Natural killer cell (primary cell): ENCODE results near the gene H1-8. TPM values are rescaled to one million over a fixed set of nuclear protein-coding genes. Genes with fewer than 3 reads are reported as not detected.

Source experiments
- ATAC-seq, 3 donors: fragments of 150-1000 bp in 2 of 3; fragments of 200-7000 bp in 1 of 3; cut with Tn5 transposase; 1 replicate in 1 of 3; 2 replicates in 2 of 3; pipeline ENCODE4 v1.10.0; 2021; ENCODE audit warnings: mild to moderate bottlenecking in 2 of 3, moderate library complexity in 2 of 3
- DNase-seq, 2 donors: peaks; one replicate each; pipeline versions ENCODE4 v3.0.0 to v3.0.0-alpha.2; 2013 to 2021; ENCODE audit warnings: mixed read lengths in 1 of 2
- H3K27ac ChIP-seq: one replicate; pipeline ENCODE4 v1.5.1; 2013; ENCODE audit warnings: mild to moderate bottlenecking, low read length
- H3K27me3 ChIP-seq: one replicate; pipeline ENCODE4 v1.6.1; 2013; ENCODE audit warnings: low read length; ENCODE audit not compliant: control insufficient read depth, insufficient read depth
- H3K36me3 ChIP-seq: one replicate; pipeline ENCODE4 v1.6.1; 2013; ENCODE audit warnings: low read length; ENCODE audit not compliant: control insufficient read depth, insufficient read depth
- H3K4me1 ChIP-seq: one replicate; pipeline ENCODE4 v1.6.1; 2013; ENCODE audit warnings: low read length; ENCODE audit not compliant: control insufficient read depth, insufficient read depth
- H3K4me3 ChIP-seq: one replicate; pipeline ENCODE4 v1.5.1; 2013; ENCODE audit warnings: low read length
- H3K9me3 ChIP-seq: one replicate; pipeline ENCODE4 v1.6.1; 2013; ENCODE audit warnings: low read length; ENCODE audit not compliant: control insufficient read depth, insufficient read depth
- H3K27ac Mint-ChIP-seq, 2 donors: one replicate each; pipeline ENCODE4 v1.8.0; 2022; ENCODE audit warnings: mild to moderate bottlenecking in 2 of 2, mixed read lengths in 2 of 2, moderate library complexity in 1 of 2
- H3K27me3 Mint-ChIP-seq, 2 donors: one replicate each; pipeline ENCODE4 v1.8.0; 2022; ENCODE audit warnings: low read depth in 2 of 2, mixed read lengths in 2 of 2
- H3K36me3 Mint-ChIP-seq: one replicate; pipeline ENCODE4 v1.8.0; 2022; ENCODE audit warnings: mixed read lengths
- H3K4me1 Mint-ChIP-seq, 2 donors: one replicate each; pipeline ENCODE4 v1.8.0; 2022; ENCODE audit warnings: mixed read lengths in 2 of 2
- H3K4me3 Mint-ChIP-seq: one replicate; pipeline ENCODE4 v1.8.0; 2022; ENCODE audit warnings: mild to moderate bottlenecking, moderate library complexity, mixed read lengths
- H3K9me3 Mint-ChIP-seq, 2 donors: one replicate each; pipeline ENCODE4 v1.8.0; 2022; ENCODE audit warnings: mixed read lengths in 2 of 2
- CTCF ChIP-seq: fragments of 200-600 bp; IDR thresholded peaks from one replicate; pipeline ENCODE4 v1.8.0; 2022; ENCODE audit warnings: antibody characterized with exemption
- WGBS: methylation state at CpG from one replicate; pipeline ENCODE4 v1.1.7; 2013; ENCODE audit warnings: missing lambda C conversion rate; ENCODE audit not compliant: insufficient coverage; 5-methylcytosine and 5-hydroxymethylcytosine counted together
- intact Hi-C: fragments of 100-400 bp; cut with micrococcal nuclease; formaldehyde crosslinking; loops from one replicate; pipeline ENCODE4 v1.14.2; 2022
- total RNA-seq, 4 donors: library from RNA; stranded (reverse); fragments of 120-200 nt in 1 of 4; gene quantifications; one replicate each; pipeline versions ENCODE4 v1.2.3 to v1.2.4, GENCODE V29; 2013 to 2022

H1-8 gene
- total RNA-seq, 3 donors from 2014 or later (not counting 1 experiment from before 2014, with no cell fraction given), result not detected

- no peak for TF ChIP-seq CTCF
- ATAC-seq (no peak), DNase-seq (no peak)
- H3K27me3 Mint-ChIP-seq, result no peaks in the 10 kb centered on the region
- H3K36me3 Mint-ChIP-seq, result no peaks in the 10 kb centered on the region
- H3K9me3 ChIP-seq, result no peaks in the 10 kb centered on the region
- no peaks in the 10 kb centered on the region for H3K9me3 Mint-ChIP-seq
- H3K27ac Mint-ChIP-seq, result peak overlapping the region in 1 of 2 donors; percentile 38
- no peak overlapping the region for H3K4me3 ChIP-seq
- WGBS, result 95% methylated on average over 11 of the region's 11 CpGs
- peaks cover 0 to 4% of the 10 kb centered on the region in 2 donors for H3K4me1 Mint-ChIP-seq
- no peaks in the 10 kb centered on the region for H3K36me3 ChIP-seq
- peaks cover 12% of the 10 kb centered on the region for H3K4me1 ChIP-seq
- no peak overlapping the region for H3K27ac ChIP-seq
- intact Hi-C loops, result no loop called here
- H3K4me3 Mint-ChIP-seq, result no peak overlapping the region
- H3K27me3 ChIP-seq, result no peaks in the 10 kb centered on the region
Observed at GRCh38 chr3:129527262-129527661, 15.7 kb upstream of the H1-8 start.

GRCh38 chr3:129528589-129529100 lies 14.3 kb upstream of the H1-8 start, which contains the start of gene RHO:
Gene RHO, plus strand, starts transcription at chr3:129528639. Its CDS starts 95 bp downstream, at chr3:129528734.
- H3K4me1 ChIP-seq, result peaks cover 12% of the 10 kb centered on the region
- no peaks in the 10 kb centered on the region for H3K4me1 Mint-ChIP-seq

GRCh38 chr3:129529436-129530210 lies 13.4 kb upstream of the H1-8 start:
- Mint-ChIP-seq H3K4me3 (no peak overlapping the region), H3K36me3 (no peaks in the 10 kb centered on the region), H3K4me1 (no peaks in the 10 kb centered on the region), H3K27me3 (no peaks in the 10 kb centered on the region), H3K9me3 (no peaks in the 10 kb centered on the region), H3K27ac (no peak overlapping the region)
- Histone ChIP-seq H3K36me3 (no peaks in the 10 kb centered on the region), H3K4me3 (no peak overlapping the region), H3K27me3 (no peaks in the 10 kb centered on the region), H3K27ac (no peak overlapping the region), H3K9me3 (no peaks in the 10 kb centered on the region), H3K4me1 (peaks cover 12% of the 10 kb centered on the region)
- no peak for TF ChIP-seq CTCF
- whole genome bisulfite sequencing, result 95% methylated on average over 12 of the region's 12 CpGs
- DNase-seq (no peak), ATAC-seq (no peak)
- intact Hi-C loops, result no loop called here

More at GRCh38 chr3:129528589-129529100, 14.3 kb upstream of the H1-8 start, which contains the start of gene RHO:
- DNase-seq, result no peak
- 92% methylated on average over 17 of the region's 18 CpGs for WGBS
- Histone ChIP-seq H3K9me3 (no peaks in the 10 kb centered on the region), H3K36me3 (no peaks in the 10 kb centered on the region), H3K27ac (no peak within 1 kb of the TSS), H3K4me3 (no peak within 1 kb of the TSS), H3K27me3 (no peaks in the 10 kb centered on the region)
- no peak within 1 kb of the TSS for H3K4me3 Mint-ChIP-seq
- H3K9me3 Mint-ChIP-seq, result no peaks in the 10 kb centered on the region
- no peak within 1 kb of the TSS for H3K27ac Mint-ChIP-seq
- ATAC-seq, result no peak
- intact Hi-C loops, result no loop called here
- no peaks in the 10 kb centered on the region for H3K27me3 Mint-ChIP-seq
- TF ChIP-seq CTCF, result no peak
- no peaks in the 10 kb centered on the region for H3K36me3 Mint-ChIP-seq
